HPDE6-E6E7 (cell line): ENCODE data around the gene DNAJB1.

Experiments
- DNase-seq: peaks from one replicate; pipeline ENCODE4 v3.0.0; 2011; ENCODE audit warnings: missing footprints; ENCODE audit errors: extremely low spot score

Gene DNAJB1

GRCh38 chr19:14496029-14496833 is 22.0 kb downstream of the DNAJB1 start, which contains the start of gene GIPC1:
Gene GIPC1 (minus strand): TSS chr19:14496127. CDS start chr19:14482976, 13,151 bp downstream.
- DNase-seq: peak; percentile 99

GRCh38 chr19:14495672-14496028 is 22.5 kb downstream of the DNAJB1 start:
- no peak for DNase-seq

DNA sequence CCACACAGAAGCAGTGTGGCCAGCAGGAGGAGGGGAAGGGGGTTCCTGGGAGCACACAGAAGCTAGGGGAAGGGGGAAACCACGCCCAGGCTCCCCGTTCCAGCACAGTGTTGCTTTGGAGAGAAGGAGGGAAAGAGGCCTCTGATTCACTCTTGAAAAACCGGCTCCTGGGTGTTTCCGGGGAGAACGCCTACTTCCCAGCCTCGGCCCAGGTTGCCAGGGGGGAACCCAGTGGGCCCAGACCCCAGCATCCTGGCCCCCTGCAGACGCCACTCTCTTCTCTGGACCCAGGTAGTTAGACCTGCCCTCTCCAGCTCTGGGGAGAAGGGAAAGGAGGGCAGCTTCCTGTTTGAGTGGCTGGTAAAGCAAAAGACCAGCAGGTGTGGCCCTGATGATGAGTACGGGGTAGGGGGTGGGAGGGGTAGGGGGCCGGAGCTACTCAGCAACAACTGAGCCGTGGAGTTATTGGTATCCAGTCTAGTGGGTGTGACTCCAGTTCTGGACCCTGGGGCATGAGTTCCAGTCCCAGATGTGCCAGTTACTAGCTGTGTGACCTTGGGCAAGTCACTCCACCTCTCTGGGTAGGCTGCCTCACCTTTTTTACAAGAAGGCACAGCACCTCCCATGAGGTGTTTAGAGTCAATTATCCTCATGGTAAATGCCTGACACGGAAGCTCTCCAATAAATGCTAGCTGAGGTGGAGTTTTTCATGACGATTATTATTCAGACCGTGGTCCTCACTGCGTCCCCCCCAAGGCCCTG is 23.1 kb downstream of the DNAJB1 start:
- no peak for DNase-seq

- DNase-seq: no peak
These were observed 23.8 kb downstream of the DNAJB1 start for GRCh38 chr19:14494411-14494810.

DNA sequence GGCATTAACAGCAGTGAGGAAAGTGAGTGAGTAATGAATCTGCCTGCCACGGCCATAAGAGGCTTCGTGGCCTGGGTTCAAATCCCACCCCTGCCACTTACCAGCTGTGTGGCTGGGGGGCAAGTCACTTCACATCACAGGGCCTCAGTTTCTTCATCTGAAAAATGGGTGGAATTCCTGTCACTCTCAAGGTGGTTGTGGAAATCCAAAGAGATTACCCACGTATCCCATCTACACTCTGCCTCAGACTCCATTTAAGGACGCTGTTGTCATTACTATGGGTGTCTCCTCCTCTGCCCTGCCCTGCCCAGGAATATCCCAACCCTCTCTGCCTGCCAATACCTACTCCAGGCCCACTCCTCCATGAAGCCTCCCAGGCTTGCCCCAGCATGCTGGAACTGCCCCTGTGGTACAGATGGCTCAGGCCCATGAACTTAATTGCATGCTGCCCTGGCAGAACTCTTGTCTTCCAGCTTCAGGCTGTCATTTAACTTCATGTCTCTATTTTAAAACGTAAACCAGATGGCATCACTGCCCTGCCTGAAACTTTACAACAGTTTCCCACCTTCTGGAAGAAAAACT is 25.4 kb downstream of the DNAJB1 start:
- no peak for DNase-seq

DNA sequence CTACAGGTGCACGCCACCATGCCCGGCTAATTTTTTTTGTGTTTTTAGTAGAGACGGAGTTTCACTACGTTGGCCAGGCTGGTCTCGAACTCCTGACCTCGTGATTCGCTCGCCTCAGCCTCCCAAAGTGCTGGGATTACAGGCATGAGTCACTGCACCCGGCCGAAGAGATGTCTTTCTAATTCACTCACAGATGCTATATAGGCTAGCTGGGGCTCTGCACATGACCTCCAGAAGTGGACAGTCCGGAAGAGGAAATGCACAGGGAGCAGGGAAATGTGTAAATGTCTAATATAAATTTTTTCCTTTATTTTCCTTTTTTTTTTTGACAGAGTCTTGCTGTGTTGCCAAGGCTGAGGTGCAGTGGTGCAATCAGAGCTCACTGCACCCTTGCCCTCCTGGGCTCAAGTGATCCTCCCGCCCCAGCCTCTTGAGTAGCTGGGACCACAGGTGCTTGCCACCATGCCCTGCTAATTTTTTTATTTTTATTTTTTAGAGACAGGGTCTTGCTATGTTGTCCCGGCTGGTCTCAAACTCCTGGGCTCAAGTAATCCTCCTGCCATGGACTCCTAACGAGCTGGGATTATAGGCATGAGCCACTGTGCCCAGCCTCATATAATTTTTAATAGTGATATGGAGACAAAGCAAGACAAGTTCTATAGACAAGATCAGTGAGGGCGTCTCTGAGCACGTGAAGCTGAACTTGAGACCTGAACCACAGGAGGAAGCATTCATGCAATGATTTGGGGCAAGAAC is 30.6 kb downstream of the DNAJB1 start:
- no peak for DNase-seq

GRCh38 chr19:14482172-14482941 is 35.8 kb downstream of the DNAJB1 start:
- no peak for DNase-seq

DNA sequence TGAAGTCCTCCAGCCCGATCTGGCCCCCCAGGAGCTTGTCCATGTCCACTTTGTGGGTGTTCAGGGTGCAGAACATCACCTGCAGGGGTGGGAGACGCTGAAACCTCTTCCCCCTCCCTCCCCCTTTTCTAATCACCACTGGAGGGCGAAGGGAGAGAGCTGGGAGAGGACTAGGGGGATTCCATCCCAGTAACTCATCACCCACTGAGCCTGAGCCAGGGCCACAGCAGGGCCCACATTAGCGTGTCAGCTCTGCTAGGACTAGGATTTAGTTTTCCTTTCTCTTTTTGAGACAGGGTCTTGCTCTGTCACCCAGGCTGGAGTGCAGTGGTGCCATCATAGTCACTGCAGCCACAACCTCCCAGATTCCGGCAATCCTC is 37.5 kb downstream of the DNAJB1 start:
- DNase-seq: no peak

DNA sequence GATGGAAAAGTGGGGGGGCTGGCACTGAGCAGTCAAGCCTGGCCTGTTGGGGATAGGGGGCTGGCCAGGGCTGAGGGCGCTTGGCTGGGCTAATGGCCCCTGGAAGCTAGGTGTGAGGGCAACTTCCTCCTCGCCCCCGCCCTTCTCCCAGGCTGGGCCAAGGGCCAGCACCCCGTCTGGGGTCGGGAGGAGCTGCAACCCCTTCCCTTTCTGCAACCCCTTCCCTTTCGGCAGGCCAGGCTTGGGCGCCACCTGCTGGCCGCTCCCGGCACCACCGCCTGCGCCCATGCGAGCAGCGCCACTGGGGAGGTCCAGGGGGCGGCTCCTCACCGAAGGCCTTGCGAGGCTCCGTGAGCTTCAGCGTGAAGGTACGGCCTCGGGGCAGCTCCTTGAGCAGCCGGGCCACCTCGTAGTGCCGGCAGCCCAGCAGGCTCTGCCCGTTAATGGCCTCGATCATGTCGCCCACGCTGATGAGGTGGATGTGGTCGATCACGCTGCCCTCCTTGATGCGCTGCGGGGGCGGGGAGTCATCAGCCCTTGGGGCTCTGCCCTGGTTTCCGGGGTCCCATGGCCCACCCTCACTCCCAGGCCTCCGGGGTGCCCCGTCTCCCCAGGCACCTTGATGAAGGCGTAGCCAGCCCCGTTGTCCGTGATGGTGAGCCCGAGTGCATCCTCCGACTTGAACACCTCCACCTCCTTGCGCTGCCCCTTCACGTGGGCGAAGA is 38.1 kb downstream of the DNAJB1 start:
- no peak for DNase-seq

DNA sequence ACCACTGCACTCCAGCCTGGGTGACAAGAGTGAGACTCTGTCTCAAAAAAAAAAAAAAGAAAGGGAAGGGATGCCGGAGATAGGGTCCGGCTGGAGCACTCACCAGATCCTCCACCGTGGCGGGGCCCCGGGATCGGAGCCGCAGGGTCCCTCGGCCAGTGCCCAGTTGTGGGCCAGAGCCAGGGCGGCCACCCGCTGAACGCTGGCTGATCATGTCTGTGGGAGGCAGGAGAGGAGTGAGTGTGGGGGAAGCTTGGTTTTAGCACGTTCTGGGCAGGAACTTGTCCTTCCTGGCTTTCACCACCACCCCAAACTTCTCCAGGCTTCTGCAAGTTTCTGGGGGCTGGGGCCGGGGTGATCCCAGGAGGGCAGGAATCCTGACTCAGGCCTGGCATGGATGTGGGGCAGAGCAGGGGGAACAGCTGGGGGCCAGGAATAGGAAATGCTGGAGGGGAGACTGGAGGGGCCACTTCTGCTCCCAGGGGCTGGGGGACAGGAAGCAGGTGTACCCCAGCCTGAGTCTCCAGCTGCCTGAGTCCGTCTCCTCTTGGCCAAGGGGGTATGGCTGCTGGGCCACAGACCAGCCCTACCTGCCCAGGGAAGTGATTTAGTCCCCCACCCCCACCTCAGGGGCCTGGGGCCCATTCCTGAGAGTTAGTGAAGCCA is 38.8 kb downstream of the DNAJB1 start:
- no peak for DNase-seq

GRCh38 chr19:14478113-14478545 is 40.1 kb downstream of the DNAJB1 start:
- no peak for DNase-seq

GRCh38 chr19:14477418-14478112 is 40.6 kb downstream of the DNAJB1 start:
- DNase-seq: no peak

GRCh38 chr19:14476673-14477401 is 41.4 kb downstream of the DNAJB1 start:
- peak; percentile 89 for DNase-seq

GRCh38 chr19:14476327-14476672 is 41.9 kb downstream of the DNAJB1 start:
- no peak for DNase-seq

DNA sequence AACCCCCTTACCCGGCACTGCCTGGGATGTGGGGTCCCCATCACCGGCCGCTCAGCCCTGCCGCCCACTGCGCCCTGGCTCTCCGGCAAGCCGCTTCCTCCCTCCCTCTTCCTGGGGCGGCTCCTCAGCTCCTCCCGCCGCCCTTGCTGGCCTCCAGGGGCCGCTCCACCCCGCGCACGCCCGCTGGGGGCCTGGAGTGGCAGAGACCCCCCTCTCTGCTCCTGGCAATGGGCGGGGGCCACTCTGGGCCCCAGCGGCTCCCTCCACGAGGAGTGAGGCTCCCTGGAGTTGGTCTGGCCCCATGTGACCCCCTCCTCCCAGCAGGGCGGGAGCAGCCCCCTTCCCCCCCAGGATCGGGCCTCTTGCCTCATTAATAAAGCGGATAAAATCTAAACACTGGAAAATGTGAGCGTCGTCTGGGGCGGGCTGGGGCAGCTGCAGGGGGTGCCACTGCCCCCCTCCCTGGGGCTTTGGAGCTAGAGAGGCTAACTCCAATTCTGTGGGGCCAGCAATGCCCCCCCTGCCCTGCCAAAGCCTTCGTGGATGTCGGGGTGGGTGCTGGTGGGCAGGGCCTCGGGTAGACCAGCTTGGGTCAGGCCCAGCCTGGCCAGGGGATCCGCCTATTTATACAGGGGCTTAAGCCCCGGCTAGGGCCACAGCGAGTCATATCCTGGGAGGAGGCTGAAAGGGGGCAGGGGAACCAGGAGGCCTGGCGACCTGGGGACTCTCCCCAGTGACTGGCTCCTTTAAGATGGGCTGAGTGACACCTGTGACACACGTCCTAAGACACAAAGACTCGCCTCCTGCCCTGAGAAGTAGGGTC is 42.7 kb downstream of the DNAJB1 start, which contains the start of gene PTGER1:
Gene PTGER1, minus strand, starts transcription at position 104 of the 823 bp plus-strand sequence. CDS start 1,034 bp downstream, outside the sequence.
- no peak for DNase-seq

DNA sequence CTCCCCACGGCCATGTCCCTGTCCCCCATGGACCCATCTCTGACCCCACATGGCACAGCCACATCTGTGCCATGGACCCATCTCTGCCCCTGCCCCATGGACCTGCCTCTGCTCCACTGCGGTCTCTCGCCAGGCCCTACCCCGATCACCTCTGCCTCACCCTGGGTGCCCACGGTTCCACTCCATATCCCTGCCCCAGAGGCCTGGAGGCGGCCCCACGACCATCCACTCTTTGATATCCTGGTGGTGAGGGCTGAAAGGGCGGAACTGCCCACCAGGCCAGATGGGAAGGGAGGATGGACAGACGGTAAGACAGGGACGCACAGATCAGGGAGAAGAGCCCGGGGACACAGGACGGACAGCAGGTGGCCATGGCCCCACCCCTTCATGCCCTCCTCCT is 43.4 kb downstream of the DNAJB1 start:
- no peak for DNase-seq

- DNase-seq: no peak
These were observed 44.1 kb downstream of the DNAJB1 start for GRCh38 chr19:14473978-14474578.
